HuH-7.5 (cell line): ENCODE measurements around the gene SCGB1D4.
A peak's percentile ranks its signal among the peaks of the same experiment; 100 is the strongest.

ENCODE experiments used
- DNase-seq: peaks from one replicate; pipeline ENCODE4 v3.0.0; 2011; ENCODE audit warnings: low spot score

The SCGB1D4 gene

DNA sequence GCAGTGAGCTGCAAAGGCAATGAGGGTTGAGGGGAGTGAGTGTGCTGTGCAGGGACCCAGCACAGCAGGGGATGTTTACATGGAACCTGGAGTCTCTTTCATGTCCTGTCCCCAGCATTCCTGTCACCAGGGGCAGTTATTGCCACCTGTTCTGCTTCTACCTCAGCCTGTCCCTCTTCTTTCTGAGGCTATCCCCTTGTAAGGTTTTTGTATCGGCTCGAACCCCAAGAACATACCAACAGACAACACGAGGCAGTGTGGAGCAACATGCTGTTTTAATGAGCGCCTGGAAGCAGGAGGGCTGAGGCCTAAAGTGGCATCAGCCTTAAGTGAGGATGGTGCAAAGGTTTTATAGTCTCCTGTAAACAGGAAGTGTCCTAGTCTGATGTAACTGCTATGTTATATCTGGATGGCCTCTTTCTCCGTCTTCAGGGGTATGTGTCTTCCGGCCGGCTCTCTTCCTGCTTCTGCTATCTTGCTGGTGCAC is 25.0 kb downstream of the SCGB1D4 start:
- no peak for DNase-seq

DNA sequence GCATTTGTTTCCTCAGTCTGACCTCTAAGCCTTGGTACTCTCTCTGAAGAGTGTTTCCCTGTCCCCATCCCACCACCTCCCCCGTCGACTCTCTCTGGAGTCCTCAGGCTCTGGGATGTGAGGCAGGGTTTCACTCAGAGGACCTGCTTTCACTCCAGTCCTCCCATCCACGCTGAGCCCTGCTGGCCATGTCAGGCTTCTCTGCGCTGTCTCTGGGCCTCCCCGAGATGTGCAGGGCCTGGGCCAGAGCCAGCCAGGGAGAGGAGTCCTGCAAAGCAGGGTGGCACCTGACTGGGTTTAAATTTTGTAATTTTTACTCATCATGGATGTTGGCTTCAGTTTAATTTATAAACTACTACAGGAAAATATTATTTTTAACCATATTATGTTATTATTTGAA is 25.6 kb downstream of the SCGB1D4 start:
- DNase-seq: no peak

DNA sequence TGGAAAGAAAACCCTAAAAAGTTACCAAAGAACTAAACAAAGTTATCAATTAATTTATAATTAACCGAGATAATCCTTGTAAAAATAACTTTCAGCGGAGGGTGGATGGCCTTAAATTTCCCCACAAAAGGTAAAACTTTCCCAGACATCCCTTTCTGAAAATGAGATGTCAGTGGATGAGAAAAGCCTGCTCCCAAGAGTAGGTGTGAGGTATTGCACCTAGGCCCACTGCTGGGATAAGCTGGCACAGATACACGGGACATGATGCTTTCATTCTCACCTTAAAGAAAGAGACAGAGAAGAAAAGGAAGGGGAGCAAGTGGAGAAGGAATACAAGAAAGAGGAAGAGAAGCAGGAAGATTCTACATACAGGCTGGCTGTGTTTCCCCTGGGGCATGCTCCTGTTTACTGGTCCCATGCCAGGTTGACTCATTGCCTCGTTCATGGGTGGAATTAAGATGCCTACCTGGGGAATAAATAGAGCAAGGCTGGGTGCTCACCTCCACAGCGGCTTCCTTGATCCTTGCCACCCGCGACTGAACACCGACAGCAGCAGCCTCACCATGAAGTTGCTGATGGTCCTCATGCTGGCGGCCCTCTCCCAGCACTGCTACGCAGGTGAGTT is 29.1 kb downstream of the SCGB1D4 start, which contains the start of gene SCGB2A2:
TSS of gene SCGB2A2 (plus strand) at position 505 of the 625 bp plus-strand sequence. CDS start at position 564, 59 bp downstream.
- peak; percentile 15 for DNase-seq

- no peak for DNase-seq
These were observed 31.3 kb downstream of the SCGB1D4 start for GRCh38 chr11:62267576-62267975.

DNA sequence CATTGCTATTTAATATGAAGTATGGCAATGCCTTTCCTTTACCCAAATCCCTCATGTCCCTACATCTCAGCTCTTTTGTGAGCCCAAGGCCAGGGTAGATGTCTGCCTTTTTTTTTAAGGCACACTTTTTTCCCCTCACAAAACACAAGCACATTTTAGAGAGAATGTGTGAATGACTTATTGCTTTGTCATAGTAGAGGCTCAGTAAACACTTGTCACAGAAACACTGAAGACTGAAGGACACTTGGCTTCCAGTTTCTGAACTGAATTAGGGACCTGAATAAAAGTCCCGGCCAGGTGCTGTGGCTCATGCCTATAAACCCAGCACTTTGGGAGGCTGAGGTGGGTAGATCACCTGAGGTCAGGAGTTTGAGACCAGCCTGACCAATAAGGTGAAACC is 31.8 kb downstream of the SCGB1D4 start:
- no peak for DNase-seq

GRCh38 chr11:62266558-62266957 is 32.3 kb downstream of the SCGB1D4 start:
- DNase-seq: no peak

- DNase-seq: no peak
These were observed 34.9 kb downstream of the SCGB1D4 start for GRCh38 chr11:62264004-62264403.

GRCh38 chr11:62260261-62260953 is 38.5 kb downstream of the SCGB1D4 start:
- DNase-seq: no peak

GRCh38 chr11:62256281-62256680 is 42.6 kb downstream of the SCGB1D4 start:
- no peak for DNase-seq

- no peak for DNase-seq
These were observed 44.8 kb downstream of the SCGB1D4 start for GRCh38 chr11:62253999-62254542.

GRCh38 chr11:62251698-62252097 is 47.2 kb downstream of the SCGB1D4 start:
- no peak for DNase-seq
